Measurements from ENCODE around the gene SLC35E2B. TPM values are rescaled to one million over a fixed set of nuclear protein-coding genes. Genes with fewer than 3 reads are reported as not detected.
A peak's percentile ranks its signal among the peaks of the same experiment; 100 is the strongest.

SLC35E2B gene
- total RNA-seq, 1 experiment from 2014 or later: 41.7 TPM

DNA sequence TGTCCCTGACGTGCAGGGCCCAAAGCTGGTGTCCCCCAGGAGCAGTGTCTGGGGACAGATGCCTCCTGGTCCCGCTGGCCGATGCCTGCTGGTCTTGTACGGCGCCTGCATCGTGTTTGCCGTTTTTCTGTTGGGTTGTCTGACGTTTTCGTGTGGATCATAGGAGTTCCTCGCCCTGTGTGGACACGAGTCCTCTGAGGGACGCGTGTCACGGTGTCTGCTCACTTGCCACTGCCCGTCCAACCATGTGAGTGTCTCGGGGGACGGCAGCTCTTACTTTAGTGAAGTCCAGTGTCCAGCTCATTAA is 69.9 kb downstream of the SLC35E2B start:
- H3K36me3 Mint-ChIP-seq (ENCODE audit: insufficient read depth in 1 of 3, low read depth in 3 of 3): peaks cover under 1 to 2% (median 1%) of the 10 kb centered on the region in 3 experiments; a peak in 3 of 7 replicates
- no peak overlapping the region for H3K18ac ChIP-seq (ENCODE audit: insufficient read length, low read depth, low read length)
- H2BK12ac ChIP-seq (ENCODE audit: insufficient read length, low read depth, low read length): no peak overlapping the region
- H4K5ac ChIP-seq (ENCODE audit: insufficient read length, low read depth, low read length): no peak overlapping the region
- no peaks in the 10 kb centered on the region for H3K79me2 ChIP-seq (ENCODE audit: insufficient read depth, low read length)
- H2BK20ac ChIP-seq (ENCODE audit: low read depth, low read length, poor library complexity, severe bottlenecking): no peak overlapping the region
- no peak overlapping the region for H3K56ac ChIP-seq (ENCODE audit: insufficient read length, low read depth, low read length)
- H3K4me2 ChIP-seq (ENCODE audit: insufficient read depth, insufficient read length, low read length): no peak overlapping the region
- H3T11ph ChIP-seq (ENCODE audit: low read length): no peak overlapping the region
- H3K14ac ChIP-seq (ENCODE audit: insufficient read depth, low read length): no peak overlapping the region
- no peak overlapping the region for H3K4me3 Mint-ChIP-seq
- no peaks in the 10 kb centered on the region for H3K79me1 ChIP-seq (ENCODE audit: insufficient read depth, low read depth, low read length, poor library complexity, severe bottlenecking)
- no peak overlapping the region for H2BK15ac ChIP-seq (ENCODE audit: low read depth, low read length)
- H4K8ac ChIP-seq (replicated peaks; ENCODE audit: insufficient read length, low read depth, low read length): no peak overlapping the region
- no peaks in the 10 kb centered on the region for H4K20me1 ChIP-seq (ENCODE audit: control insufficient read depth, insufficient read depth, insufficient read length)
- peak overlapping the region in 2 of 3 experiments; percentile 55 to 85; a peak in 3 of 7 replicates for H3K27ac Mint-ChIP-seq
- no peaks in the 10 kb centered on the region for H3K23me2 ChIP-seq (ENCODE audit: insufficient read length, low read depth, low read length, poor library complexity, severe bottlenecking)
- no peak overlapping the region for H3K4ac ChIP-seq (ENCODE audit: low read depth, low read length)
- no peaks in the 10 kb centered on the region for H3K4me1 ChIP-seq (ENCODE audit: insufficient read depth, low read length)
- WGBS (ENCODE audit: extremely low coverage, insufficient read length, low lambda C conversion rate): no CpG with 5 or more reads among the region's 17 CpGs
- no peak overlapping the region for H3K9ac ChIP-seq (ENCODE audit: extremely low read depth, insufficient read length, low read length)
- no peak overlapping the region for H3K27ac ChIP-seq (ENCODE audit: insufficient read length, low read depth, low read length)
- no peaks in the 10 kb centered on the region for H3K9me3 Mint-ChIP-seq
- H2BK120ac ChIP-seq (ENCODE audit: low read depth, low read length, poor library complexity, severe bottlenecking): no peak overlapping the region
- no peak for TF ChIP-seq CTCF (conservative IDR thresholded peaks at IDR 0.05)
- no peaks in the 10 kb centered on the region for H3K9me3 ChIP-seq (ENCODE audit: control insufficient read depth, low read depth, low read length)
- no peak overlapping the region for H2AFZ ChIP-seq (ENCODE audit: low read length)
- no peaks in the 10 kb centered on the region for H3K4me1 Mint-ChIP-seq
- no peak overlapping the region for H3K23ac ChIP-seq (ENCODE audit: insufficient read length, low read depth, low read length)
- no peaks in the 10 kb centered on the region; the same call in 1 of the 2 replicates for H3K27me3 Mint-ChIP-seq (ENCODE audit: low read depth)
- no peak overlapping the region for H2BK5ac ChIP-seq (ENCODE audit: insufficient read length, low read length)
- H3K27me3 ChIP-seq (ENCODE audit: insufficient read depth, low read length): no peaks in the 10 kb centered on the region
- no peak for DNase-seq
- no peak overlapping the region for H4K91ac ChIP-seq (ENCODE audit: insufficient read length, low read depth, low read length)
- H2AK5ac ChIP-seq (ENCODE audit: insufficient read length, low read length): no peak overlapping the region
